Fibroblast of the aortic adventitia (primary cell): ENCODE results near the gene ADAMTS2. TPM values are rescaled to one million over a fixed set of nuclear protein-coding genes. Genes with fewer than 3 reads are reported as not detected.
A peak's percentile ranks its signal among the peaks of the same experiment; 100 is the strongest.

Experiments
- DNase-seq: peaks from one replicate; pipeline ENCODE4 v3.0.0-alpha.2; 2010; ENCODE audit warnings: low read depth
- H3K4me3 ChIP-seq: 2 replicates; pipeline ENCODE4 v1.5.1; 2011; ENCODE audit warnings: low read depth, mild to moderate bottlenecking, control low read depth, low read length, moderate library complexity
- CTCF ChIP-seq: IDR thresholded peaks from 2 replicates; pipeline ENCODE4 v1.5.1; 2011; ENCODE audit warnings: mild to moderate bottlenecking, low read length, control low read depth, inconsistent platforms; ENCODE audit not compliant: insufficient read depth
- total RNA-seq: library from RNA; depleted of rRNA; stranded (reverse); fragments of >200 nt; gene quantifications from 2 replicates; pipeline ENCODE4 v1.2.3, GENCODE V29; 2012; ENCODE audit warnings: low replicate concordance

The ADAMTS2 gene
- total RNA-seq, 1 donor: 25.8 TPM

DNA sequence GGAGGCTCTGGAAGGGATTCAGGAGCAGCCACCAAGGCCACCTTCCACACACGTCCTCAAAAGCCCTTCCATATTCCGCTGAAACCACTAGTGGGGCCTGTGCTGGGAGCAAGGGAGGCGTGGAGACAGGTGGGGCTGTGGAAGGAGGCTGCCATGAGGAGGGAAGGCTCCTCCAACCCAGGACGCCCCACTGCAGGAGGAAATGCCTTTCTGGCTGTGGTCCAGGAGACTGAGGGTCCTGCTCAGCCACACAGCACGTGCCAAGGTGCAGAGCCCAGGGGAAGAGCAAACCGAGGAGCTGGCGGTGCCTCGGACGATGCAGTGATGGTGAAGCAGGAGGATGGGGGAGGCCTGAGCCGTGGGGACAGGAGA, 49.5 kb downstream of the ADAMTS2 start:
- no peak overlapping the region for H3K4me3 ChIP-seq
- no peak for DNase-seq
- no peak for TF ChIP-seq CTCF

- peak; percentile 87 for DNase-seq
- H3K4me3 ChIP-seq: no peak overlapping the region
- TF ChIP-seq CTCF: peak; percentile 29
Measured at GRCh38 chr5:179294891-179295777, 50.1 kb downstream of the ADAMTS2 start.

DNA sequence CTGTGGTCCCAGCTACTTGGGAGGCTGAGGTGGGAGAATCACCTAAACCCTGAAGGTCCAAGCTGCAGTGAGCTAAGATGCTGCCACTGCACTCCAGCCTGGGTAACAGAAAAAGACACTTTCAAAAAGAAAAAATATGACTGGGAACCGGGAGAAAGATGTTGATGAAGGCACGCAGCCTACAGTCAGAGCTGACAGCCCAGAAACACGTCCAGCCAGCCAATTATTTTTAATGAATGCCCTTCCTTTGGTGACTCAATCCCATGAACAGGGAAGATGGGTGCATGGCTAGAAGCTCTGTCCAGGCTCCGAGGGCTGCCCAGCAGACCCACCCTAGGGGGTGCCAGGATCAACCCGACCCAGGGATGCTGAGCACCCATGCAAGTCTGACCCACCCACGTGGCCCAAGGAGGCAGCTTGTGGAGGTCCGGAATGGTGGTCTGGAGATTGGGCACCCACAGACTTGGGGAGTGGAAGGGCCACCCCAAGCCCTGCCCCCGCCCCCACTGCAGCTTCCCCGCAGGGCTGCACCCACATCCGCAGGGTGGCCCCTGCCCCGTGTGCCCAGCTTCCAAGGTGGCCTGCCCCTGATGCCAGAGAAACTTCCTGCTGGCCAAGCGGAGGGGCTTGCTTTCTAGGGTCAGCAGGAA, 51.0 kb downstream of the ADAMTS2 start:
- H3K4me3 ChIP-seq: no peak overlapping the region
- TF ChIP-seq CTCF: no peak
- DNase-seq: no peak

DNA sequence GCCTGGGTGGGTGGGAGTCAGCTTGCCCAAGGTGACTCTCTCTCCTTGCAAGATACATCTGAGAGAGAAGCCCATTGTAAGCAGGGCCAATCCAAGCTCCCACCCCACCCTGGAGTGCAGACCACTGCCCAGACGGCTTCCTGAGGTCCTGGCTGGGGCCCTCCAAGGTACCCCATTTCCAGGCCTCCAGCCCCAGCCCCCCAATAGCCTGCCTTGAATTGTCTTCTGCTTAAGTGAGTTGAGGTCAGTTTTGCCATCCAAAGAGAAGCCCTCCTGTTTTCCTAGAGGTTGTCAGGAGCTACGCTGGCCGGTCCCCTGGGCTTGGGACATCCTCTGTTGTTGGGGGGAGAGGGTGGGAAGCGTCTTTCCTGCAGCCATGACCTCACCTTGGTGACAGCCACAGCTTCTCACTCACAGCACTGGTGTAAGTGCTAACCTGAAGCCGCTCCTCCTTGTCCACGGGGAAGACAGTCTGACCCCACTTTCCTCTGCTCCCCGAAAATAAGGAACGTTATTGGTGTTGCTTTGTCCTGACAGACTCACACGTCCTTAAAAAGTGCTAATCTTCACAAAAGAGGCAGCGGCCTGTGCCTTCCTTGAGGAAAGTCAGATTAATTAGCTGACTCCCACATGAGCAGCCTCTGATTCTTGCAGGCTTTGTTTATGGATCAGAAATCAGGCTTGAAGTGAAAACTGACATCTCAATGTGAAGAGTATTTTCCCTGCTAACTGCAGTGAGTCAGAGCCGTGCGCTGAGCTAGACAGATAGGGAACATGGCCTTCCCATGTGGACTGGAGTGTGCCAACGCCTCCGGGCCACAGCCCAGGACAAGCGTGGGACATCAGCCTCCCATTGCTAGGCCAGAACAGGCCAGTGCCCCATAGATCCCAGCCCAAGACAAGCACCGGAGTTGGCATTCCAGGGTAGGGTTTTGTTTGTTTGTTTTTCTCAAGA, 52.3 kb downstream of the ADAMTS2 start:
- no peak for TF ChIP-seq CTCF
- DNase-seq: no peak
- no peak overlapping the region for H3K4me3 ChIP-seq

DNA sequence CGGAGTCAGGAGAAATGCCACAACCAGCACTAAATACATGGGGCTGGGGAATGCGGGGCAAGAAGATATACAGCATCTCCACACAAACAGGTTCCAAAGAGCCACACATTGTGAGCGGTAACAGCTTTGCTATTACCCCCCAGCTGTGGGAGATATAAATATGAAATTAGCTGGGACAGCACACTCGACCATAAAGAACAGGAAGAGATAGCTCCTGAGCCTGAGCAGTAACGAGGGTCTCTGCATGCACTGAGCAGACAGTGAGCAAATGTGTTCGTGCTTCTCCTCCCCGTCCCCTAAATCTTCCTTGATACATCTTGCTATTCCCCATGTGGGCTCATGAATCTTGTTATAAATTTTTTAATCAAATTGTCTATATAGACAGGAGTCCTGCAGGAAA, 53.1 kb downstream of the ADAMTS2 start:
- no peak for TF ChIP-seq CTCF
- DNase-seq: no peak
- H3K4me3 ChIP-seq: no peak overlapping the region

DNA sequence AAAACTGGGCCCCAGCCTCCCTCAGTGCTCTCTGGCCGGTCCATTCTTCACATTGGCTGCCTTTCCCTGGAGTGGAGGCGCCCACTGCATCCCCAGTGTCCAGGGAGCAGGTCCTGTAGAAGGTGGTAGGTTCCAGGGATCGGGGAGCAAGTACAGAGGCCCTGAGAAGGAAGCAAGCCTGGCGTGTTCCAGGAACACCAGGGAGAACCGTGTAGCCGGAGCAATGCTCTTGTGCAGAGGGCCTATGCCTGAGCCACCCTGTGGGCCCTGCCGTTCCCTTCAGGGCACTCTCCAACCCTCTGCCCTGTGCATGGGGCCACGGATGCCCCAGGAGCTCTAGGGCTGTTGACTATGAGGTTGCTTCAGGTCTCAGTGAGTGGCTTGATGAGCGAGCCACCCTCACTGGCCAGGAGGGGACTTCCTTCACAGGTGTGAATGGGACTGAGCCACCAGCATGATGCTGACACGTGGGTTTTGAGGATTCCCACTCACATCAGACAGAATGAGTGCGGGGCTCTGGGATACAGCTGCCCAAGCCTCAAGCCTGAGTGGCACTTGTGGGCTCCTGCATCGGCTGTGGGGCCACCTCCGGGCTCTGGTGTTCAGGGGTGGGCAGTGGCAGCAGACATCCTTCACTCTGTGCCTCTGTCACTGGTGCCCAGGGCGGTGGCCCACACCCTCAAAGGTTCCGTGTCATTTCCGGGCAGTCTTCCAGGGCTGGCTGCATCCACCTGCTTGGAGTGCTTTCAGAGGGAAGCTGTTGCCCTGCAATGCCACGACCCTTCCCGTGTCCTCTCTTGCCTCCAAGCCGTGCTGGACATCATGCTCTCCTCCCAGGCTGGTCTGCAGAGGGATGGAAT, 54.4 kb downstream of the ADAMTS2 start:
- TF ChIP-seq CTCF: no peak
- no peak for DNase-seq
- no peak overlapping the region for H3K4me3 ChIP-seq
